ENCODE measurements around the gene KPNA2.
"Not testable (repeated sequence)": the region's sequence is repeated elsewhere in the genome, so short reads cannot be mapped to it uniquely, and the experiment has no call there.

KPNA2 gene

GRCh38 chr17:68057531-68057952 lies 22.0 kb downstream of the KPNA2 start:
- Histone ChIP-seq H3K27me3 (no peaks in the 10 kb centered on the region), H3K4me3 (ENCODE audit: low read depth, low read length) (no peak overlapping the region), H3K4me1 (no peaks in the 10 kb centered on the region), H3K36me3 (no peaks in the 10 kb centered on the region), H3K9me3 (no peaks in the 10 kb centered on the region)
- DNase-seq = peak; percentile 27
- TF ChIP-seq, protein P1, sequence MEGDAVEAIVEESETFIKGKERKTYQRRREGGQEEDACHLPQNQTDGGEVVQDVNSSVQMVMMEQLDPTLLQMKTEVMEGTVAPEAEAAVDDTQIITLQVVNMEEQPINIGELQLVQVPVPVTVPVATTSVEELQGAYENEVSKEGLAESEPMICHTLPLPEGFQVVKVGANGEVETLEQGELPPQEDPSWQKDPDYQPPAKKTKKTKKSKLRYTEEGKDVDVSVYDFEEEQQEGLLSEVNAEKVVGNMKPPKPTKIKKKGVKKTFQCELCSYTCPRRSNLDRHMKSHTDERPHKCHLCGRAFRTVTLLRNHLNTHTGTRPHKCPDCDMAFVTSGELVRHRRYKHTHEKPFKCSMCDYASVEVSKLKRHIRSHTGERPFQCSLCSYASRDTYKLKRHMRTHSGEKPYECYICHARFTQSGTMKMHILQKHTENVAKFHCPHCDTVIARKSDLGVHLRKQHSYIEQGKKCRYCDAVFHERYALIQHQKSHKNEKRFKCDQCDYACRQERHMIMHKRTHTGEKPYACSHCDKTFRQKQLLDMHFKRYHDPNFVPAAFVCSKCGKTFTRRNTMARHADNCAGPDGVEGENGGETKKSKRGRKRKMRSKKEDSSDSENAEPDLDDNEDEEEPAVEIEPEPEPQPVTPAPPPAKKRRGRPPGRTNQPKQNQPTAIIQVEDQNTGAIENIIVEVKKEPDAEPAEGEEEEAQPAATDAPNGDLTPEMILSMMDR (IDR thresholded peaks at IDR 0.05; ENCODE audit: low read depth, low read length) = peak; percentile 57

DNA sequence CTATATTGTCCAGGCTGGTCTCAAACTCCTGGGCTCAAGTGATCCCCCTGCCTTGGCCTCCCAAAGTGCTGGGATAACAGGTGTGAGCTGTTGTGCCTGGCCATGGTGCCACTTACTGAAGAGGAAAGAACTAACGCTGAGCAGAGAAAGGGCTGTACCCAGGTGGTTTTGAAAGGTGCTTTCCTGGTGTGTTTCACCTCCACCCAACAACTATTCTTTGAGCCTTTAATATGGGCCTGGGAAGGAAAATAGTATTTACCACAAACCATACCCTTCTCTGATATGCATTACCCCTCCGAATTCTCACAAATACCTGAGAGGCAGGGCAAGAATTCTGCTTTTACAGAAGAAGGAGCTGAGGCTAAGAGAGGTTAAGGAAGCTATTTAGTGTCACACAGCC lies 24.8 kb downstream of the KPNA2 start:
- Histone ChIP-seq H3K9me3 (no peaks in the 10 kb centered on the region), H3K36me3 (no peaks in the 10 kb centered on the region), H3K4me1 (no peaks in the 10 kb centered on the region), H3K27me3 (no peaks in the 10 kb centered on the region), H3K4me3 (ENCODE audit: low read depth, low read length) (no peak overlapping the region)
- TF ChIP-seq, protein P1 (IDR thresholded peaks at IDR 0.05; ENCODE audit: low read depth, low read length) = no peak
- DNase-seq = no peak

GRCh38 chr17:68061512-68062313 lies 26.2 kb downstream of the KPNA2 start:
- no peaks in the 10 kb centered on the region for H3K36me3 ChIP-seq
- H3K4me3 ChIP-seq (ENCODE audit: low read depth, low read length) = no peak overlapping the region
- H3K27me3 ChIP-seq = no peaks in the 10 kb centered on the region
- H3K4me1 ChIP-seq = no peaks in the 10 kb centered on the region
- DNase-seq = no peak
- H3K9me3 ChIP-seq = no peaks in the 10 kb centered on the region
- TF ChIP-seq, protein P1 (IDR thresholded peaks at IDR 0.05; ENCODE audit: low read depth, low read length) = no peak

DNA sequence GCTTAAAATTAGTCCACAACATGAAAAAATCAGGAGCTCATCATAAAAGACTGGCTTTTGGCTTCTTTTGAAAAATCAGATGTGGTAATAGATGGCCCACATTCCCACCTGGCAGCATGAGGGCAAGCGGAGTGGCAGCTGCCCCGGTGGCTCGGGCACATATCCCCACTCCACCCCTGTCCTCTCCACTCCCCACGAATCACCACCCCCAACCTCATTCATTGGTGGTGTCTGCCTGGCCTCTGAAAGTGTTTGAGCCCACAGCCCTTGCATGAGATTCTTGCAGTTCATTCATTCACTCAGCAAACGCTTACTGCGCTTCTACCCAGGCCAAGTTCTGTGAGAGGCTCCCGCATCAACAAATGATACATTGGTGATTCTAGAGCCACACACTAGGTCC lies 29.8 kb downstream of the KPNA2 start:
- H3K27me3 ChIP-seq; H3K36me3 ChIP-seq; H3K9me3 ChIP-seq; H3K4me1 ChIP-seq; H3K4me3 ChIP-seq (ENCODE audit: low read depth, low read length); DNase-seq: not testable (repeated sequence)

DNA sequence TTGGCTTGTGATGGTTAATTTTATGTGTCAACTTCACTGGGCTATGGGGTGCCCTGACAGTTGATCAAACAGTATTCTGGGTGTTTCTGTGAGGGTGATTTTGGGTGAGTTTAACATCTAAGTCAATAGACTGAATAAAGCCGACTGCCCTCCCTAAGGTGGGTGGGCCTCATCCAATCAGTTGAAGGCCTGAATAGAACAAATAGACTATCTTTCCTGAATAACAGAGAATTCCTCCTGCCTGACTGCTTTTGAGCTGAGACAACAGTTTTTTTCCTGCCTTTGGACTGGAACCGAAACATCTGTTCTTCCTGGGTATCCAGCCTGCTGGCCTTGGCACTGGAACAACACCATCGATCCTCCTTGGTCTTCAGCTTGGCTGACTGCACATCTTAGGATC lies 33.0 kb downstream of the KPNA2 start:
- not testable (repeated sequence) for H3K27me3 ChIP-seq; DNase-seq; H3K4me1 ChIP-seq; H3K36me3 ChIP-seq; H3K9me3 ChIP-seq; H3K4me3 ChIP-seq (ENCODE audit: low read depth, low read length)

DNA sequence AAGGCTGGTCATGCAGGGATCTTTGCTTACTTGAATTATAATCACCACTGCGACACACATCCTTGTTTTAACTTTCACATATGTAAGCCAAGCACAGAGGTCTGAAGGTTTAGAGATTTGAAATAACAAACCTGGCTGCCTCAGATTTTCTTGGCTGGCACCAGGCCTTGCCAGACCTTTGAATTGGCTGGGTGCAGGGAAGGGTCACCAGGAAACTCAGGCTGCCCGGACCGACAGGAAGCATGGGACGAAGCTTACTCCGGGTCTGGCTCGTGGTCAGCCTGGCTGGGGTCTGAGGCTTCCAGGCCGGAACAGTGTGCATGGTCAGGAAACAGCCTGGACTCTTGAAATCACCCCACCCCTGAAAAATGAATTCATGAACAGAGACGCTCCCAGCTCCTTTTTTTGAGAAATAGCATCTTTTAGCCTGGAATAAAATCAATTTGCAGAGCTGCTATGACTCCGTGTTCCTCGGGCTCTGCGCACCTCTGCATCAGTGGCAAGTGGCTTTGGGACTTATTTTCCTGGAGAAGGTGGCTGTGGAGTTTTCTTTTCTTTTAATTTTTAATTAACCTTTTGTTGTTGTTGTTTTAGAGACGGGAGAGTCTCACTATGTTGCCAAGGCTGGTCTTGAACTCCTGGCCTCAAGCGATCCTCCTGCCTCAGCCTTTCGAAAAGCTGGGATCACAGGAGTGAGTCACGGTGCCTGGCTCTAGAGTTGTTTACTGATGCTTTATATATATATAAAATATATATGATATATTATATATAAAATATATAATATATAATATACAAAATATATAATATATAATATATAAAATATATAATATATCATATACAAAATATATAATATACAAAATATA lies 35.3 kb downstream of the KPNA2 start:
- not testable (repeated sequence) for DNase-seq; H3K9me3 ChIP-seq; H3K4me3 ChIP-seq (ENCODE audit: low read depth, low read length); H3K27me3 ChIP-seq; H3K4me1 ChIP-seq; H3K36me3 ChIP-seq

DNA sequence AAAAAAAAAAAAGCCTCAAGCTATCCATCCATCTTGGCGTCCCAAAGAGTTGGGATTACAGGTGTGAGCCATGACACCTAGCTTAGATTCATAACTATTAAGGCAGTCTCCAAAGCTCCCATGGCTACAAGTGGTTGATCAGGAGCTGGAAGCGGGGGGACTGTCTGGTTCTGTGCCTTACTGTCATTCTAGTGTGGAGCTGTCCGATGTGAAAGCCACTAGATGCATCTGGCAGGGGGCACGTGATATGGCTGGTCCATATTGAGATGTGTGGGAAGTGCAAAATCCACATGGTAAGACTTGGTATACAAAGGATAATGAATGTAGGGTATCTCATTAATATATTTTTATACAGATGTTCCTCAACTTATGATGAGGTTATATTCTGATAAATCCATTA lies 38.7 kb downstream of the KPNA2 start:
- H3K4me1 ChIP-seq = no peaks in the 10 kb centered on the region
- no peaks in the 10 kb centered on the region for H3K27me3 ChIP-seq
- H3K9me3 ChIP-seq = no peaks in the 10 kb centered on the region
- H3K4me3 ChIP-seq (ENCODE audit: low read depth, low read length) = no peak overlapping the region
- DNase-seq = no peak
- TF ChIP-seq, protein P1 (IDR thresholded peaks at IDR 0.05; ENCODE audit: low read depth, low read length) = no peak
- no peaks in the 10 kb centered on the region for H3K36me3 ChIP-seq

GRCh38 chr17:68075953-68076607 lies 40.5 kb downstream of the KPNA2 start:
- not testable (repeated sequence) for H3K4me1 ChIP-seq; H3K9me3 ChIP-seq; H3K4me3 ChIP-seq (ENCODE audit: low read depth, low read length); DNase-seq; H3K27me3 ChIP-seq; H3K36me3 ChIP-seq

- not testable (repeated sequence) for H3K27me3 ChIP-seq; H3K9me3 ChIP-seq; DNase-seq; H3K4me3 ChIP-seq (ENCODE audit: low read depth, low read length); H3K4me1 ChIP-seq; H3K36me3 ChIP-seq
Measured at GRCh38 chr17:68077498-68077897, 42.0 kb downstream of the KPNA2 start.
